HG03097 (cell line): Measurements from ENCODE around the gene RPL39.
"Not testable (repeated sequence)": the region's sequence is repeated elsewhere in the genome, so short reads cannot be mapped to it uniquely, and the experiment has no call there.

Source experiments
- ATAC-seq: cut with Tn5 transposase; IDR thresholded peaks from one replicate; pipeline ENCODE4 v1.9.1; 2021; ENCODE audit not compliant: unreplicated experiment, low FRiP score

RPL39 gene

DNA sequence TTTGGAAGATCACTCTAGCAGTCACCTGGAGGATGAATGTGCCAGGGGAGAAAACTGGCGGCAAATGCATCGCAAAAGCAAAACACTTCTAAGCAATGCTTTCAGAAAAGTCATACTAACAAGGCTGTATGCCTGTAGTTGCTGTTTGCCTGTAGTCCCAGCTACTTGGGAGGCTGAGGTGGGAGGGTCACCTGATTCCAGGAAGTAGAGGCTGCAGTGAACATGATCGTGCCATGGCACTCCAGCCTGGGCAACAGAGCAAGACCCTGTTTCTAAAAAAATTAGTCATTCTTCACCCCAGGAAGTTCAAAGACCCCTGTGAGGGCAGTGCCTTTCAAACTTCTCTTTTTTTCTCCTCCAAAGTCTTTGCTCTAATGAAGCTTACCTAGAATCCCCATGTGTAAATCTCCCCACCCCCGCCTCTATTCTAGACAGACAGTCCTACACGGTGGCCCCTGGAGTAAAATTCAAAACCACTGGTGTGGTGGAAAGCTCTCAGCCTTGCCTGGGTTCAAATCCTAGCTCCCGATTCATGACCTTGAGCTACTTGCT, 27.5 kb downstream of the RPL39 start:
- no peak for ATAC-seq

DNA sequence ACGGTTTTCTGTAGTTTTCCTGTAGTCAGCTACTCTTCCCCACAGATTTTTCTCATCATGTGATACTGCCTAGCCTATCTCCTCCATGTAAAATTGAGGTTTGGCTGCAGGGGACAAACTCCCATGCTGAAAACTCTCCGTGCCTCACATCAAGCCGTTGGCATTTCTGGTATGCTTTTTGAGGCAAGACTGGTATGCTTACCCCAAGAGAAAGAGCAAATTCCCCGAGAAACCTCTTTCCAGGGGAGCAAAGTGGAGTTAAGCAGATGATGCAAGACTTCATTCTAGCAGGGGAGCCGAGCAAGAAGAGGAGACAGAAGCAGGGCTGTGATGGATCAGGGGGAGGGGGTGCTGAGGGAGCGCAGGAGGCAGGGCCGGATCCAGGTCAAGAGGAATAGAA, 28.2 kb downstream of the RPL39 start:
- ATAC-seq, result no peak

DNA sequence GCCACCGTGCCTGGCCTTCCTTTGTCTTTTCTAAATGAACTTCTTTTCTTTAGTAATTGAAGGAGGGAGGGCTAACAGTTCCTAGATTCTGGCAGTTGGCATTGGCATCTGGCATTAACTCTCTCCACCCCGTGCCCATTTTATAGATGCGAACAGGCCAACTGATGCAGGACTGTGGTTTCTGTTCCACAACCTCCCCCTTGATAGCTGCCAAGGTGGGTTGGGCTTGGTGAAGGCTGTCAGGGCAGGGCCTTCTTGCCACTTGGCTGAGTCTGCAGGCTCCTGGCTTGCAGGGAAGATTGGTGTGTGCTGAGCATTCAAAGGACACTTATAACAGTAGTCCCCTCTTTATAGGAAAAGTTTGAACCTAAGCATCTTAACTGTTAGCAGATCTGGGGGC, 28.7 kb downstream of the RPL39 start:
- ATAC-seq, result no peak

DNA sequence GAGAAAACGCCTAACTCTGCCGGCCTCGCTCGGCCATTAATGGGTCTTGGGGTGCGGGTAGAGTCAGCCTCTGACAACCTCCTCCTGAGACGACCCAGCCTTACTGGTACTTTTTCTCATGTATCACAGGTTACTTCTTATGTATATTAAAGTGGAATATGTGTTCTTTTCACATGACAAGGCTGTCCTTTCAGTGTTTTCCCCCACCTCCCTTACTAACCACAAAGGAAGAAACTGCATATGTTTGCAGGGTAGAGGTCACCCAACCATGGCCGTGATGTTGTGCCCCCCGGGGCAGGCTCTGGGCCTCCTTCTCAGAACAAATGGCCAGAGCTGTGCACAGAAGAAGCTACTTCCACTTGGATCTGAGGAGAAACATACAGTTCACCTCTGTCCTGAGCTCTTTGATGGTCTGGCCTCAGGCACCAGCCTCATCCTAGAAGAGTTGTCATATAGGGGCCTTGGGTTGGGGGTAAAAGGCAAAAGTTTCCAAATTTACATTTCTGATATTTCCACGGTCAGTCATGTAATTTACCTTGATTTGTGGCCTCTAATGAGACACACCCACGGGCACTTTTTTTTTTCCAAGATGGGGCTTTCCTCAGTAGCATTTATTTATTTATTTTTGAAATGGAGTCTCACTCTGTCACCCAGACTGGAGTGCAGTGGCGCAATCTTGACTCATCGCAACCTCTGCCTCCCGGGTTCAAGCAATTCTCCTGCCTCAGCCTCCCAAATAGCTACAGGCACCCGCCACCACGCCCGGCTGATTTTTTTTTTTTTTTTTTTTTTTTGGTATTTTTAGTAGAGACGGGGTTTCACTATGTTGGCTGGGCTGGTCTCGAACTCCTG, 31.2 kb downstream of the RPL39 start:
- ATAC-seq, result no peak

DNA sequence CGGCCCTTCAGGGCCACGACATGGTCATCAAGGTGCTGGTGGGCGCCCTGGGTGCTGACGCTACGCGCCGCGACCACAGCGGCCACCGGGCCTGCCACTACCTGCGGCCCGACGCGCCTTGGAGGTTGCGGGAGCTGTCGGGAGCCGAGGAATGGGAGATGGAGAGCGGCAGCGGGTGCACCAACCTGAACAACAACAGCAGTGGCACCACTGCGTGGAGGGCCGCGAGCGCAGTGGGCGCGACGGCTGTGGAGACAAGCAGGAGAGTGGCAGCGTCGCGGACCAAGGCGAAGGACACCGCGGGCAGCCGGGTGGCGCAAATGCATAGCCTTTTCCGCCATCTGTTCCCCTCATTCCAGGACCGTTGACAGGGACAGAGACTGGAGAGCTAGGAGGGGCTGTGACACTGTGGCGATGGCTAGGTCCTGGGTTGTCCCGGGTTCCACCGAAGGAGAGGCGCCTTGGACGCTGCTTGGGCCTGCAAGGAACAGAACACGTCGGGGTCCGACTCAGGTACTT, 32.1 kb downstream of the RPL39 start:
- no peak for ATAC-seq

DNA sequence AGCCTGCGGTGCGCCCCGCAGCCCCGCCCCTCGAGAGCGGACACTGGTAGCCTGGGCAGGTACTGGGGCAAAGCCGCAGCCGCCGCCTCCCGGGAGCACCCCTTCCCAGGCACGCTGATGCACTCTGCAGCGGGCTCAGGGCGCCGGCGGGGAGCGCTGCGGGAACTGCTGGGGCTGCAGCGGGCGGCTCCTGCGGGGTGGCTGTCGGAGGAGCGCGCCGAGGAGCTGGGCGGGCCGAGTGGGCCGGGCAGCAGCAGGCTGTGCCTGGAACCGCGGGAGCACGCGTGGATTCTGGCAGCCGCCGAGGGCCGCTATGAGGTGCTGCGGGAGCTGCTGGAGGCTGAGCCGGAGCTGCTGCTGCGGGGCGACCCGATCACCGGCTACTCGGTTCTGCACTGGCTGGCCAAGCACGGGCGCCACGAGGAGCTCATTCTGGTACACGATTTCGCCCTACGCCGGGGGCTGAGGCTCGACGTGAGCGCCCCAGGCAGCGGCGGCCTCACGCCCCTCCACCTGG, 32.6 kb downstream of the RPL39 start:
- no peak for ATAC-seq

DNA sequence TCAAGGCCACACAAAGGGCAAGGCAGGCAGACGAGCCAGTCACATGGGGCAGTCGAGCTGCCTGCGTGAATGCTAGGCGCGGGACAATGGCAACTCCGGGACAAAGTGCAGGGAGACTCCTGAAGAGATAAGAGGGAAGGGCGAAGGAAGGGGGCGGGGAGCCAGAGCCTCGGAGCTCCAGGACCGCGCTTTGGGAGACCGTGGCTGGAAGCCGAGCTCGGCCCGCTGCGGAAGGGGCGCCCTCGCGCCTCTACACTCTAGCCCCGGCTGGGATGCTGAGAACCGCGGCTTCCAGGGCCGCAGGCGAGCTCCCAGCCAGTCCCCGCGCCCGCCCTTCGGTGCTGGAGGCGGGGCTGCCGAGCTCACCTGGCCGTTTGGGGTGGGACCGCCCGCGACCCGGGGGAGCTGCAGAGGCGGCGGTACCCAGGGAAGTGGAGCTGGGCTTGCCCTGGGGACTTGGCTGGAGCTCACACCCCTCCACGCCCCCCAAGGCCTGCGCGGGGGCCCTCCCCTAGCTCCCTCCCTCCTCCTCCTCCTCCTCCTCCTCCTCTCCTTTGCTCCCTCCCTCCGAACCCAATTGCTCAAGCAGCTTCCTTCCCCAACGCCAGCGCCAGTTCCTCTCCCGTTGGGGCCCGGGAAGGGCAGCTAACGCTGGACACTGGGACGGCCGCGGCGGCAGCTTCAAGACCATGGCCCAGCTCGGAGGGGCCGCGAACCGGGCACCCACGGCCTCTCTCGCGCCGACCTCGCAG, 33.3 kb downstream of the RPL39 start, which contains the start of gene SOWAHD:
SOWAHD (plus strand) TSS at position 610 of the 752 bp plus-strand sequence; CDS start at position 690, 80 bp downstream.
- no peak for ATAC-seq

DNA sequence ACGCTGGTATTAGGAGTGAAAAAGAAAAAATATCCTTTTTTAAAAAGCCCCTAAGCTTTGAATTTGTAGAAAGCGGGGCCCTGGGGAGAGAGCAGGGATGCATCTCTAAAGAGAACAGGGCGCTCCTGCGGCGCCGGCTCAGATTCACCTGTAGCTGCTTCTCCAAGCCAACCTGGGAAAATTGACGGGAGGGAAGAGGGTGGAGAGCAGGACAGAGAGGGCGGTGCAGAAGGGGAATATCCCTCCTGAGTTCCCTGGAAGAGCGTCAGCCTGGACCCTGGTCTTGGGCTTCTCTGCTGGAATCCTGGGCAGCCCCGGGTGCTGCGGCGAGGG, 33.8 kb downstream of the RPL39 start:
- no peak for ATAC-seq

DNA sequence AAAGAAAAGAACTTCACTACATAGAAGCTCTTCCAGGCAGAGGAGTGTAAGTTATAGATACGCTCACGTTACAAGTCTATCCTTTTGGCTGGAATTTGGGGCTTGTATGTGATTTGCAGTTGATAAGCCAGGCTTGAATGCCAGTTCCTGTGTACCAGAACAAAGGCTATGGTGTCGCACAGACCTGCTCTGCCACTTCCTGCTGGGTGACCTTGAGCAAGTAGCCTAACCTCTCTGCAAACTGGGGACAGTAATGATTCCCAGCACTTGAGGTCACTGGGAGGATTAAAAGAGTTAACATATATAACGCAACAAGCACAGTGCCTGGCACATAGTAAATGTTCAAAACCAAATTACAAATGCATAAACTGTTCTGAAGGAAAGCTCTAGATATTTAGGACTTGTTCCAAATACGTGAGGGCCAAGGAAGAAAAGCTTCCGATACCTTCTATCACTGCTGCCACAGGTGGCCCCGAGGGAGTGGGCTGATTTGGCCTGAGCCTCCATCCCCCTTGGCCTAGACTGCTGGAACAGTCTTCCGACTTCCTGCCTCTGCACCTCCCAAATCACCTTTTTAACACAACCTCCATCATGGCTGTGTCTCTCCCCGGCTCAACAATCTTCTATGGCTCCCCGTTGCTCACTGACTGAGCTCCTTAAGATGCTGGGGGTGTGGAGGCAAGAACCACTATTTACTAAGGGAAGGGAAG, 34.3 kb downstream of the RPL39 start:
- no peak for ATAC-seq

DNA sequence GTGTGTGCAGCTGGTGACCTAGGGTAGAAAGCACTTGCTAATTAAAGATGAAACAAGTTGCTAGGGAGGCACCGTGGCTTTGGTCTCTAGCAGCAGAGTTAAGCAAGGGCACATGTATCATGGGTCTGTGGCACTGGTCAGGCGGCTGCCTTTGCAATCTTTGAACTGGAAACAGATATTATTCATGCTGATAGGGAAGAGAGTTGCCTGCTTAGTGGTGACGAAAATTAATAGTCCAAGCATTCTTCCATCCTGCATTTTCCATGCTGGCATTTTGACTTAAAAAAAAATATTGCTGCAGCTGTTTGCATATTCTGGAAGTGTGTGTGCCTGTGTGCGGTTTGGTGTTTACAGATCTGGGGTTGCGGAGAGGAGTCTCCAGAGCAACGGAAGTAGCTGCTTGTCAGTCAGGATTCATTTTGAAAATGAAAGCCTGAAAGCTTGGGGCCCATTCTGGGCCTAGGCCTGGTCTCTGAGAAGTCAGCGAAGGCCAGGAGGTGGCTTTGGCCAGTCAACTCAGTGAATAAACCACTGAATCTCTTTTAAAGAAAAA, 35.4 kb downstream of the RPL39 start:
- peak; percentile 70 for ATAC-seq

DNA sequence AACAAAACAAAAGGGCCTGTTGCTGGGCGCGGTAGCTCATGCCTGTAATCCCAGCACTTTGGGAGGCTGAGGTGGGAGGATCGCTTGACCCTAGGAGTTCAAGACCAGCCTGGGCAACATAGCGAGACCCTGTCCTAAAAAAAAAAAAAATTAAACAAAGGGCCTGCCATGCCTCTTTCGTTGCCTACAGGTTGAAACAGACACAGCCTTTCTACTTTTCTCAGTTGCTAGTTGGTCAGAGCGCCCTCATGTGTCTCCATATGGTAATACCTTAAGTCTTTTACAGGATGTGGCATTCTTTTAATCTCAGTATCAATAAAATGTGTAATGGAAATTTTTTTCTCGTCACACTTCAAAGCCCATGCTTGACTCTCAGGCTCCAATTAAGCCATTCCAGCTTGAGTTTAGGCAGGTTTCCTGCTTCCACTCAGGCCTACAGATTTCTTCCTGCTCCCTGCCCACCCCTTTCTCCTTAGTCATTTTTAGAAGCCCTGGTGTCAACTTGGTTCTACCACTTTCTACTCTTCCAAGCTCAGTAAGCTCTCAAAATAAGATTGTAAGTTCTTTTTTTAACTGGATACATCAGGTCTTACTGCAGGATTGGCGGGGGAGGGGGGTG, 37.7 kb downstream of the RPL39 start:
- no peak for ATAC-seq

DNA sequence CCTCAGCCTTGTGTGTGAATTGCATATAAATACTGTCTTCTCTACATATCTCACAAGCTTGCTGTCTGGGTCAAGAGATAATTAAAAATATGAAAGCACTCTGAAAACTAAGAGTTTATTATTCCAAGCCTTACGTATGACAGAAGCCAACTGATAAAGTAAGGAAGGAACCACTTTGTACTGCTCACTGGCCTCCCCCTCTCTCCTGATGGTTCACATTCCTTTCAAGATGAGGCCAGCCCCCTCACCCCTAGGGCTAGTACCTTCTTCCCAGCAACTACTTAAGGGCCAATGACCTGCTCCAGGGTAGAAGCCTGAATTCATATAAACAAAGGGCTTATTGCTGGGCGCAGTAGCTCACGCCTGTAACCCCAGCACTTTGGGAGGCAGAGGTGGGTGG, 38.4 kb downstream of the RPL39 start:
- ATAC-seq, result no peak

DNA sequence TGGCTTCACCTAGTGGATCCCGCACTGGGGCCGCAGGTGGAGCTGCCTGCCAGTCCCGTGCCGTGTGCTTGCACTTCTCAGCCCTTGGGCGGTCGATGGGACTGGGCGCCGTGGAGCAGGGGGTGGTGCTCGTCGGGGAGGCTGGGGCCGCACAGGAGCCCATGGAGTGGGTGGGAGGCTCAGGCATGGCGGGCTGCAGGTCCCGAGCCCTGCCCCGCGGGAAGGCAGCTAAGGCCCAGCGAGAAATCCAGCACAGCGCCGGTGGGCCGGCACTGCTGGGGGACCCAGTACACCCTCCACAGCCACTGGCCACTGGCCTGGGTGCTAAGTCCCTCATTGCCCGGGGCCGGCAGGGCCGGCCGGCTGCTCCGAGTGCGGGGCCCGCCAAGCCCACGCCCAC, 40.7 kb downstream of the RPL39 start:
- not testable (repeated sequence) for ATAC-seq

DNA sequence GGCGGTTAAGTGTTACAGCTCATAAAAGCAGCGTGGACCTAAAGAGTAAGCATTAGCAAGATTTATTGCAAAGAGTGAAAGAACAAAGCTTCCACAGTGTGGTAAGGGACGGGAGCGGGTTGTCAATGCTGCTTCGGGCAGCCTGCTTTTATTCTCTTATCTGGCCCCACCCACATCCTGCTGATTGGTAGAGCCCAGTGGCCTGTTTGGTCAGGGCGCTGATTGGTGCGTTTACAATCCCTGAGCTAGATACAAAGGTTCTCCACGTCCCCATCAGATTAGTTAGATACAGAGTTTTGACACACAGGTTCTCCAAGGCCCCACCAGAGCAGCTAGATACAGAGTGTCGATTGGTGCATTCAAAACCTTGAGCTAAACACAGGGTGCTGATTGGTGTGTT, 41.3 kb downstream of the RPL39 start:
- ATAC-seq, result not testable (repeated sequence)

DNA sequence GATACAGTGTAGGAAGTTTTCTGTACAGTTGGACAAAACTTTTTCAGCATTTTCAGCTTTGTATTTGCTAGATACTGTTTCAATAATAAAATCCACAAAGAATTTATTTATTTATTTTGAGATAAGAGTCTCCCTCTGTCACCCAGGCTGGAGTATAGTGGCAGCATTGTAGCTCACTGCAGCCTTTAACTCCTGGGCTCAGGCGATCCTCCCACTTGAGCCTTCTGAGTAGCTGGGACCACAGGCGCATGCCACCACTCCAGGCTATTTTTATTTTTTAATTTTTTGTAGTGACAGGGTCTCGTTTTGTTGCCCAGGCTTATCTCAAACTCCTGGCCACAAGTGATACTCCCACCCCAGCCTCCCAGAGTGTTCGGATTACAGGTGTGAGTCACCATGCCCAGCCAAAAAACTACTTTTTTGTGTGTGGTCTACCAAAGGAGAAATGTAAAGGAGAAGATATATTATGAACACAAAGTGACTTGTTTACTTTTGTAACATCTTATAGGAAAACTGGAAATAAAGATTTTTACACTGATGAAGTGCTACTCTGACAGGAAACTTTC, 46.1 kb downstream of the RPL39 start:
- no peak for ATAC-seq

DNA sequence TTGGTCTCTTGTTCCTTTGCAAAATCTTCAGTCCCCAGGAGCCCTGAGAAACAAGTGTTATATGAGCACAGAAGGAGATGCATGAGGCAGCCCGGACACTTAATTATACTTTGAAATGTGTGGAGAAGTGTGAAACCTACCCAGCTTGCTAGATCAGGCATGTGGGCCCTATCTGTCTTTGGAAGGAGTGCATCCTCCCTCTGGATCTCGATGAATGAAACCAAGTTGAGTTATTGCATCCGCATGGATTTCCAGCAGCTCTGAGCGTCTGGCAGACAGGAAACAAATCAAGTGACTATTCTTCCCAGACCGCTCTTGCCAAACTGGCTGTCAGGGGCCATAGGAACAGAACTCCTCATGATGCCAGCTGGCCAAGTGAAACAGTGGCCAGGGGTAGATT, 52.7 kb downstream of the RPL39 start:
- no peak for ATAC-seq
